GM23338 (cell line): Measurements from ENCODE around the gene DLG2.

ENCODE experiments used
- CREB1 ChIP-seq: fragments of 250-450 bp; sonication (Bioruptor Pico); IDR thresholded peaks from 2 replicates; pipeline ENCODE4 v1.5.0; 2020; ENCODE audit warnings: low read depth, mild to moderate bottlenecking, moderate library complexity
- CTCF ChIP-seq, 2 experiments: fragments of 200-600 bp in 1 of 2; sonication (generic) in 1 of 2; conservative IDR thresholded peaks; 2 replicates each; pipeline versions ENCODE4 v1.5.1 to v1.6.1; 2016 to 2017; ENCODE audit warnings: antibody characterized with exemption in 2 of 2, low read depth in 2 of 2, mild to moderate bottlenecking in 2 of 2, moderate library complexity in 1 of 2
- ETS1 ChIP-seq: IDR thresholded peaks from 2 replicates; pipeline ENCODE4 v1.6.1; 2016; ENCODE audit warnings: antibody characterized with exemption
- EZH2 ChIP-seq: fragments of 200-600 bp; sonication (generic); IDR thresholded peaks from one replicate; pipeline ENCODE4 v1.8.0; 2017; ENCODE audit warnings: antibody characterized with exemption, mild to moderate bottlenecking, low read depth; ENCODE audit not compliant: unreplicated experiment
- EZH2phosphoT487 ChIP-seq: fragments of 200-600 bp; sonication (generic); IDR thresholded peaks from one replicate; pipeline ENCODE4 v1.8.1; 2018; ENCODE audit warnings: antibody characterized with exemption; ENCODE audit not compliant: unreplicated experiment
- JUNB ChIP-seq: IDR thresholded peaks from one replicate; pipeline ENCODE4 v1.6.1; 2016; ENCODE audit warnings: antibody characterized with exemption; ENCODE audit not compliant: unreplicated experiment
- NANOG ChIP-seq: IDR thresholded peaks from 2 replicates; pipeline ENCODE4 v1.6.1; 2016; ENCODE audit warnings: antibody characterized with exemption, borderline replicate concordance
- POLR2AphosphoS5 ChIP-seq: IDR thresholded peaks from 2 replicates; pipeline ENCODE4 v1.6.1; 2016; ENCODE audit warnings: antibody characterized with exemption, low read depth
- REST ChIP-seq: IDR thresholded peaks from one replicate; pipeline ENCODE4 v1.6.1; 2018; ENCODE audit warnings: antibody characterized with exemption; ENCODE audit not compliant: unreplicated experiment
- ZNF114 ChIP-seq: fragments of 250-450 bp; sonication (Bioruptor Pico); IDR thresholded peaks from 2 replicates; pipeline ENCODE4 v1.5.0; 2020; ENCODE audit warnings: mild to moderate bottlenecking, moderate library complexity

GRCh38 chr11:84969103-84969502 lies 658.0 kb downstream of the DLG2 start:
- TF ChIP-seq CREB1 (CRISPR knock-in tag) = no peak
- no peak for TF ChIP-seq CTCF (conservative IDR thresholded peaks at IDR 0.05; ENCODE audit: low read depth in 2 of 2)
- TF ChIP-seq EZH2 = no peak
- TF ChIP-seq ETS1 = no peak
- no peak for TF ChIP-seq POLR2AphosphoS5
- no peak for TF ChIP-seq EZH2phosphoT487
- no peak for TF ChIP-seq NANOG
- no peak for TF ChIP-seq REST
- no peak for TF ChIP-seq JUNB
- no peak for TF ChIP-seq ZNF114 (CRISPR knock-in tag)
